K562 (cell line): ENCODE results near the gene MCOLN2. TPM values are rescaled to one million over a fixed set of nuclear protein-coding genes. Genes with fewer than 3 reads are reported as not detected.

Experiments
- ATAC-seq: fragments of 200-7000 bp; cut with Tn5 transposase; 3 replicates; pipeline ENCODE4 v1.9.1; 2020; ENCODE audit warnings: moderate library complexity
- BruUV-seq: library from RNA; stranded (reverse); fragments of 400-500 nt; replicated peaks from 2 replicates; lab custom pipeline; 2021; lab: Mats Ljungman, UMichigan
- CTCF ChIA-PET: fragments of 300-600 bp; formaldehyde crosslinking; extraction: SDS; loops from one replicate; lab custom pipeline; 2021; ENCODE audit warnings: low intra/inter-chr PET ratio; lab: Yijun Ruan, JAX
- POLR2A ChIA-PET: fragments of 300-600, 350-650 bp; sonication (Branson Sonifier 250); formaldehyde crosslinking; extraction: SDS; loops from one replicate; lab custom pipeline; 2021; ENCODE audit warnings: antibody characterized with exemption, inconsistent platforms; lab: Yijun Ruan, JAX
- DNase-seq, 4 experiments: peaks; one replicate each; pipeline versions ENCODE4 v3.0.0 to v3.0.0-alpha.2; 2011 to 2018; ENCODE audit warnings: low spot score in 3 of 4, mixed read lengths in 3 of 4; ENCODE audit errors: extremely low read depth in 1 of 4
- FAIRE-seq: peaks from 2 replicates; lab custom pipeline; 2011; peaks lifted over from hg19 to GRCh38; lab: Jason Lieb, UNC
- H2AFZ ChIP-seq: 2 replicates; pipeline ENCODE4 v1.6.0; 2011; ENCODE audit warnings: low read depth, low read length, control low read depth, inconsistent platforms
- H3K27ac ChIP-seq: fragments of 200-600 bp; 3 replicates; pipeline ENCODE4 v1.8.0; 2011; ENCODE audit warnings: low read depth, mild to moderate bottlenecking, control low read depth, inconsistent platforms, low read length, moderate library complexity, mixed read lengths; ENCODE audit errors: extremely low read depth
- H3K27me3 ChIP-seq, 2 experiments: fragments of 300-600 bp in 1 of 2; 2 replicates in 1 of 2; 3 replicates in 1 of 2; pipeline versions ENCODE4 v1.6.0 to v1.8.0; 2011; ENCODE audit warnings: inconsistent platforms in 2 of 2, low read length in 2 of 2, mild to moderate bottlenecking in 1 of 2, mixed read lengths in 1 of 2, moderate library complexity in 1 of 2; ENCODE audit not compliant: control insufficient read depth in 2 of 2, insufficient read depth in 2 of 2
- H3K36me3 ChIP-seq: fragments of 300-600 bp; 3 replicates; pipeline ENCODE4 v1.8.0; 2011; ENCODE audit warnings: mild to moderate bottlenecking, low read length, inconsistent platforms; ENCODE audit not compliant: control insufficient read depth, insufficient read depth
- H3K4me1 ChIP-seq, 2 experiments: fragments of 200-600 bp in 1 of 2; replicated peaks in 1 of 2; 2 replicates in 1 of 2; 3 replicates in 1 of 2; pipeline versions ENCODE4 v1.5.1 to v1.8.0; 2011; ENCODE audit warnings: inconsistent platforms in 2 of 2, low read length in 2 of 2, mild to moderate bottlenecking in 1 of 2, mixed read lengths in 1 of 2, moderate library complexity in 1 of 2; ENCODE audit not compliant: control insufficient read depth in 2 of 2, insufficient read depth in 2 of 2
- H3K4me2 ChIP-seq: 2 replicates; pipeline ENCODE4 v1.6.1; 2011; ENCODE audit warnings: low read length, control low read depth, inconsistent platforms, mixed read lengths; ENCODE audit not compliant: insufficient read depth
- H3K4me3 ChIP-seq: fragments of 200-600 bp; sonication (generic), shearing (Covaris generic); 2 replicates; pipeline ENCODE4 v1.5.1; 2016; ENCODE audit warnings: control low read depth, inconsistent platforms
- H3K79me2 ChIP-seq: fragments of 200-600 bp; 3 replicates; pipeline ENCODE4 v1.8.0; 2011; ENCODE audit warnings: low read length, inconsistent platforms; ENCODE audit not compliant: control insufficient read depth, insufficient read depth
- H3K9ac ChIP-seq, 2 experiments: 2 replicates each; pipeline versions ENCODE4 v1.6.0 to v1.6.1; 2011; ENCODE audit warnings: low read depth in 2 of 2, low read length in 2 of 2, control low read depth in 1 of 2, inconsistent platforms in 1 of 2, mild to moderate bottlenecking in 1 of 2, mixed read lengths in 1 of 2; ENCODE audit not compliant: insufficient read depth in 1 of 2
- H3K9me1 ChIP-seq: one replicate; pipeline ENCODE4 v1.6.0; 2011; ENCODE audit warnings: inconsistent platforms, mild to moderate bottlenecking, low read length, moderate library complexity; ENCODE audit not compliant: control insufficient read depth, insufficient read depth
- H3K9me3 ChIP-seq: replicated peaks from 2 replicates; pipeline ENCODE4 v1.5.1; 2011; ENCODE audit warnings: low read depth, low read length, inconsistent platforms; ENCODE audit not compliant: control insufficient read depth, insufficient read depth
- H4K20me1 ChIP-seq: replicated peaks from 2 replicates; pipeline ENCODE4 v1.6.1; 2011; ENCODE audit warnings: low read length, inconsistent platforms, mixed read lengths; ENCODE audit not compliant: control insufficient read depth, insufficient read depth
- ATF3 ChIP-seq, 2 experiments: fragments of 450-650 bp in 1 of 2; sonication (generic) in 1 of 2; formaldehyde crosslinking in 1 of 2; IDR thresholded peaks in 1 of 2; conservative IDR thresholded peaks in 1 of 2; 2 replicates each; pipeline versions ENCODE4 v1.6.1 to v1.8.1; 2016 to 2023; ENCODE audit warnings: mild to moderate bottlenecking in 2 of 2, moderate library complexity in 2 of 2, inconsistent platforms in 1 of 2, missing genetic modification reagents in 1 of 2
- C11orf30 ChIP-seq: fragments of 450-650 bp; IDR thresholded peaks from 2 replicates; pipeline ENCODE4 v1.6.1; 2016; ENCODE audit warnings: low read depth, mild to moderate bottlenecking
- HCFC1 ChIP-seq: IDR thresholded peaks from 2 replicates; pipeline ENCODE4 v1.6.1; 2012; ENCODE audit warnings: low read depth, low read length, improper control_type of control experiment
- KDM5B ChIP-seq: fragments of 200-600 bp; sonication (generic); IDR thresholded peaks from 2 replicates; pipeline ENCODE4 v1.6.1; 2012; ENCODE audit warnings: low read depth, mild to moderate bottlenecking, moderate library complexity, low read length, control low read depth, inconsistent platforms; ENCODE audit not compliant: insufficient replicate concordance
- MCM7 ChIP-seq, 2 experiments: fragments of 450-650 bp; IDR thresholded peaks; 2 replicates each; pipeline ENCODE4 v1.6.1; 2016 to 2018
- TGIF2 ChIP-seq: sonication (generic); formaldehyde crosslinking; IDR thresholded peaks from 2 replicates; pipeline ENCODE4 v1.8.1; 2022; ENCODE audit warnings: mild to moderate bottlenecking, missing genetic modification reagents, moderate library complexity
- ZFP1 ChIP-seq: fragments of 450-650 bp; formaldehyde crosslinking; IDR thresholded peaks from 2 replicates; pipeline ENCODE4 v1.4.0; 2020; ENCODE audit warnings: mild to moderate bottlenecking, mixed read lengths
- ZNF140 ChIP-seq: fragments of 250-450 bp; sonication (Bioruptor Pico); IDR thresholded peaks from 2 replicates; pipeline ENCODE4 v1.8.0; 2021; ENCODE audit warnings: moderate library complexity, mild to moderate bottlenecking, inconsistent platforms
- WGBS: fragments of 100-300 bp; shearing (Covaris generic); methylation state at CpG from one replicate; pipeline ENCODE4 v1.1.6; 2016; ENCODE audit warnings: low coverage, mixed read lengths; ENCODE audit not compliant: insufficient coverage; ENCODE audit errors: missing lambda C conversion rate; 5-methylcytosine and 5-hydroxymethylcytosine counted together
- in situ Hi-C: fragments of 300-500 bp; cut with MboI; formaldehyde crosslinking; loops from 4 replicates; pipeline ENCODE4 v1.15.0; 2018; ENCODE audit warnings: inconsistent platforms, mixed read lengths
- intact Hi-C: fragments of 100-400 bp; cut with micrococcal nuclease; formaldehyde crosslinking; loops from 2 replicates; pipeline ENCODE4 v1.14.2; 2022
- polyA plus RNA-seq, 8 experiments: library from polyadenylated mRNA; depleted of rRNA in 4 of 8; stranded (reverse) in 5 of 8; unstranded in 3 of 8; fragments of >200 nt; fragmentation: Nextera tagmentation in 2 of 8; fragmentation: Illumina TruSeq in 1 of 8; extraction: Ambion mirVana in 2 of 8; extraction: Trizol in 1 of 8; gene quantifications; 2 replicates each; pipeline versions ENCODE4 v1.2.1 to v1.2.3, GENCODE V29; 2011 to 2014; ENCODE audit warnings: inconsistent platforms in 1 of 8, missing spikeins in 1 of 8
- total RNA-seq, 7 experiments: library from RNA; depleted of rRNA in 6 of 7; stranded (reverse); fragments of >200 nt in 6 of 7; fragmentation: Illumina TruSeq in 2 of 7; extraction: Trizol in 2 of 7; gene quantifications; 2 replicates each; pipeline versions ENCODE4 v1.2.1 to v1.2.3, GENCODE V29; 2011 to 2021; ENCODE audit warnings: low replicate concordance in 1 of 7

MCOLN2 gene
- total and polyA plus RNA-seq, 9 of the 15 experiments (the other 6 are each of a cell fraction or from before 2014, with no cell fraction given), result 0.18 TPM; not detected in 8

- TF ChIP-seq MCM7 (IDR thresholded peaks at IDR 0.05) (no peak), ATF3 (IDR thresholded peaks at IDR 0.05) (no peak), ATF3 (CRISPR knock-in tag; conservative IDR thresholded peaks at IDR 0.05) (no peak), HCFC1 (no peak), TGIF2 (no peak), ZNF140 (CRISPR knock-in tag) (no peak), C11orf30 (no peak), ZFP1 (CRISPR knock-in tag) (no peak), KDM5B (no peak)
- Histone ChIP-seq H4K20me1 (no peaks in the 10 kb centered on the region; the same call in 1 of the 2 replicates), H3K27me3 (peaks cover 2 to 6% of the 10 kb centered on the region in 2 experiments; a peak in 1 of 5 replicates), H3K9ac (no peak overlapping the region), H2AFZ (no peak overlapping the region), H3K36me3 (no peaks in the 10 kb centered on the region), H3K4me2 (no peak overlapping the region), H3K9me1 (no peaks in the 10 kb centered on the region), H3K4me1 (no peaks in the 10 kb centered on the region), H3K9me3 (no peaks in the 10 kb centered on the region), H3K27ac (no peak overlapping the region), H3K4me3 (no peak overlapping the region), H3K79me2 (no peaks in the 10 kb centered on the region)
- FAIRE-seq (no peak), DNase-seq (no peak), ATAC-seq (peak; percentile 50; the same call in 1 of the 3 replicates)
- ChIA-PET CTCF (interaction anchor here (1.4 kb wide), 1 partner anchor 80 kb away, joined by 3 read pairs; no protein-coding TSS in a partner anchor), POLR2A (no interaction called here)
- intact Hi-C loops, result loop anchor here (2.0 kb wide), 1 partner anchor 80 kb away; no protein-coding TSS in a partner anchor
- no TSS peak for BruUV-seq
- in situ Hi-C loops, result no loop called here
- WGBS, result 3% methylated on average over 3 of the region's 3 CpGs
These were observed 27.8 kb upstream of the MCOLN2 start for GRCh38 chr1:85024736-85025135.
